ENCODE results near the gene CAPN7. TPM values are rescaled to one million over a fixed set of nuclear protein-coding genes. Genes with fewer than 3 reads are reported as not detected.

CAPN7 gene
- total and polyA plus RNA-seq, 9 donors = 21.1 to 28.5 (median 23.1) TPM

DNA sequence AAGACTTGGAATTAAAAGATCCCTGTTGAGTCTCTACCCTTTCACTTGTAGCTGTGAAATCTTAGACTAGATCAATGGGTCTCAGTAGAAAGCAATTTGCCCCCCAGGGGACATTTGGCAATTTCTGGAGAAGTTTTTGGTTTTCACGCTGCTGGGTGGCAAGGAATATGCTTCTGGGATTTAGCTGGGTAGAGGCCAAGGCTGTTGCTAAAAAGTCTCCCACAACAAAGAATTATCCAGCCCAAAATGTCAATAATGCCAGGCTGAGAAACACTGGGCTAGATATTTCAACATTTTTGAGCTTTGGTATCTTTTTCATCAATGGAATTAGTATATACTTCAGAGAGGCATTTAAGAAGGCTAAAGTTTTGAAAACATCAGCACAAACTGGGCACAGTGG, 8.7 kb downstream of the CAPN7 start:
- no peaks in the 10 kb centered on the region for H3K4me1 ChIP-seq (ENCODE audit: control insufficient read depth, insufficient read depth, low read length)
- no peak for DNase-seq
- peaks cover 47% of the 10 kb centered on the region for H3K36me3 ChIP-seq (ENCODE audit: control insufficient read depth, insufficient read depth, low read length)
- H3K9me3 ChIP-seq (replicated peaks; ENCODE audit: control insufficient read depth, low read depth, low read length) = no peaks in the 10 kb centered on the region
- WGBS (ENCODE audit: insufficient coverage) = no CpG with 5 or more reads among the region's 1 CpG
- no peaks in the 10 kb centered on the region for H3K27me3 ChIP-seq (ENCODE audit: control insufficient read depth, insufficient read depth, low read length)
- no peak overlapping the region for H3K27ac ChIP-seq (ENCODE audit: low read length)
- H3K4me3 ChIP-seq (ENCODE audit: low read length) = no peak overlapping the region

DNA sequence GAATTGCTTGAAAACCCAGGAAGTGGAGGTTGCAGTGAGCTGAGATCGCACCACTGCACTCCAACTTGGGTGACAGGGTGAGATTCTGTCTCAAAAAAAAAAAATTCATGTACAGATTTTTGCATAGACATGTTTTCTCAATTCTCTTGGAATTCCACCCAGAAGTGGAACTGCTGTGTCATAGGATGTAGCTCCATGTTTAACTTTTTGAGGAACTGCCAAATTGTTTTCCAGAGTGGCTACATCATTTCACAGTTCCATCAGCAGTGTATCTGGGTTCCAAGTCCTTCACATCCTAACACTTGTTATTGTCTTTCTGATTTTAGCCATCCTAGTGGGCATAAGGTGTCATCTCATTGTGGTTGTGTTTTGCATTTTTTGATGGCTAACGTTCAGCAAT, 9.9 kb downstream of the CAPN7 start:
- H3K36me3 ChIP-seq (ENCODE audit: control insufficient read depth, insufficient read depth, low read length) = peaks cover 42% of the 10 kb centered on the region
- H3K4me1 ChIP-seq (ENCODE audit: control insufficient read depth, insufficient read depth, low read length) = no peaks in the 10 kb centered on the region
- 100% methylated on average over 1 of the region's 2 CpGs for WGBS (ENCODE audit: insufficient coverage)
- H3K27ac ChIP-seq (ENCODE audit: low read length) = no peak overlapping the region
- H3K9me3 ChIP-seq (replicated peaks; ENCODE audit: control insufficient read depth, low read depth, low read length) = no peaks in the 10 kb centered on the region
- DNase-seq = no peak
- H3K4me3 ChIP-seq (ENCODE audit: low read length) = no peak overlapping the region
- no peaks in the 10 kb centered on the region for H3K27me3 ChIP-seq (ENCODE audit: control insufficient read depth, insufficient read depth, low read length)

DNA sequence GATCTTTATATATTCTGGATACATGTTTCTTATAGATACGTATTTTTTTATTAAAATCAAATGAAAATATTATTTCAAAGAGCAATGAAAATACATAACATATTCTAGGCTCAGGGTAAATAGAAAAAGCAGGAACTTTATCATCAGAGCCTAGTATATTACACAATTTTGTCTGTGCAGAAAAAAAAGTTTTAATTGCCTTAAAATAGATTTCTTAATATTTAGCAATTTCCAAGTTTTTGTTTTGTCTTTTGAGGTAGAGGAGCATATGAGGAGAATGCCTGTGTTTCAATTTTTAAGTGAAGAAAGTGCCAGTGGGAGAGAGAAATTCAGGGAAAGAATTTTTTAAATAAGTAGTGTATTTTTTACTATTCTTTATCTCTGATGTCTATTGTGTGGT, 10.5 kb downstream of the CAPN7 start:
- H3K27ac ChIP-seq (ENCODE audit: low read length) = no peak overlapping the region
- WGBS (ENCODE audit: insufficient coverage) = no CpG with 5 or more reads among the region's 1 CpG
- no peaks in the 10 kb centered on the region for H3K27me3 ChIP-seq (ENCODE audit: control insufficient read depth, insufficient read depth, low read length)
- H3K4me1 ChIP-seq (ENCODE audit: control insufficient read depth, insufficient read depth, low read length) = no peaks in the 10 kb centered on the region
- no peak for DNase-seq
- H3K4me3 ChIP-seq (ENCODE audit: low read length) = no peak overlapping the region
- H3K36me3 ChIP-seq (ENCODE audit: control insufficient read depth, insufficient read depth, low read length) = peaks cover 43% of the 10 kb centered on the region
- H3K9me3 ChIP-seq (replicated peaks; ENCODE audit: control insufficient read depth, low read depth, low read length) = no peaks in the 10 kb centered on the region

DNA sequence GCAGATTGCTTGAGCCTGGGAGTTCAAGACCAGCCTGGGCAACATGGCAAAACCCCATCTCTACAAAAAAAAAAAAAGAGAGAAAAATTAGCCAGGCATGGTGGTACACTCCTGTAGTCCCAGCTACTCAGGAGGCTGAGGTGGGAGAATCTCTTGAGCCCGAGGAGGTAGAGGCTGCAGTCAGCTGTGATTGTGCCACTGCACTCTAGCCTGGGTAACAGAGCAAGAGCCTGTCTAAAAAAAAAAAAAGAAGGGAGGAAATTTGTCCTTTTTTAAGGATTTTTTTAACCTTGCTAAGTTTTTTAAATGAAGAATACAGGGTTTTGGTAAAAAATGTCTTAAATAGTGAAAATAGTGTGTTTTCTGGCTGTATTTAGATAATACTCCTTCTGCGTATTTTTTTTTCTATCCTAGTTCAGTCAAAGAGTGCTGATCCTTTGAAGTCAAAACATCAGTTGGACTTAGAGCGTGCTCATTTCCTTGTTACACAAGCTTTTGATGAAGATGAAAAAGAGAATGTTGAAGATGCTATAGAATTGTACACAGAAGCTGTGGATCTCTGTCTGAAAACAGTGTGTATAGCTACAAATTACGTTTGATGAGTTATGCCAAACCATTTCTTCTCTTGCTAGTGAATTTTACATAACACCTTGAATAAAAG, 11.1 kb downstream of the CAPN7 start:
- H3K9me3 ChIP-seq (replicated peaks; ENCODE audit: control insufficient read depth, low read depth, low read length) = no peaks in the 10 kb centered on the region
- H3K27ac ChIP-seq (ENCODE audit: low read length) = no peak overlapping the region
- H3K4me1 ChIP-seq (ENCODE audit: control insufficient read depth, insufficient read depth, low read length) = no peaks in the 10 kb centered on the region
- 86% methylated on average over 1 of the region's 4 CpGs for WGBS (ENCODE audit: insufficient coverage)
- H3K4me3 ChIP-seq (ENCODE audit: low read length) = no peak overlapping the region
- DNase-seq = no peak
- no peaks in the 10 kb centered on the region for H3K27me3 ChIP-seq (ENCODE audit: control insufficient read depth, insufficient read depth, low read length)
- H3K36me3 ChIP-seq (ENCODE audit: control insufficient read depth, insufficient read depth, low read length) = peaks cover 49% of the 10 kb centered on the region

DNA sequence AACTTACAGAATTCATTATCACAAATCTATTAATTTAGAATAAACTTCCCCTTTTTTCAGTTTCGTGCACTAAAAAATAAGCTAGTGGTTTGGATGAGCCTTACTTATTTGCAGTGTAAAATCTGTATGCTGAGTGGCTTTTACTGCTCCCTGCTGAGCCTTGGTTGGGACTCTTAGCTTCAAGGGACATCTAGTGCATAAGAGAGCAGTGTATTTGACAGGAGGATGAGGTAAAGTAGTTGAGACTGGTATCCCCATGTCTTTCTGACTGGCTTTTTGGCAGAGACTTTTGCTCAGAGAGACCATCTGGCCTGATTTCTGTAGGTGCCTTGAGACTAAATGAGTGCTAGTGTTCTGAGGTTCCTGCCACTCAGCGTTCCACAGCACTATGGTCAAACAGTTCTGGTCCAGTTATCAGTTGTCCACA, 11.8 kb downstream of the CAPN7 start:
- Histone ChIP-seq H3K27ac (ENCODE audit: low read length) (no peak overlapping the region), H3K9me3 (replicated peaks; ENCODE audit: control insufficient read depth, low read depth, low read length) (no peaks in the 10 kb centered on the region), H3K27me3 (ENCODE audit: control insufficient read depth, insufficient read depth, low read length) (no peaks in the 10 kb centered on the region), H3K4me1 (ENCODE audit: control insufficient read depth, insufficient read depth, low read length) (no peaks in the 10 kb centered on the region), H3K36me3 (ENCODE audit: control insufficient read depth, insufficient read depth, low read length) (peaks cover 53% of the 10 kb centered on the region), H3K4me3 (ENCODE audit: low read length) (no peak overlapping the region)
- no CpG with 5 or more reads among the region's 2 CpGs for WGBS (ENCODE audit: insufficient coverage)
- DNase-seq = no peak

DNA sequence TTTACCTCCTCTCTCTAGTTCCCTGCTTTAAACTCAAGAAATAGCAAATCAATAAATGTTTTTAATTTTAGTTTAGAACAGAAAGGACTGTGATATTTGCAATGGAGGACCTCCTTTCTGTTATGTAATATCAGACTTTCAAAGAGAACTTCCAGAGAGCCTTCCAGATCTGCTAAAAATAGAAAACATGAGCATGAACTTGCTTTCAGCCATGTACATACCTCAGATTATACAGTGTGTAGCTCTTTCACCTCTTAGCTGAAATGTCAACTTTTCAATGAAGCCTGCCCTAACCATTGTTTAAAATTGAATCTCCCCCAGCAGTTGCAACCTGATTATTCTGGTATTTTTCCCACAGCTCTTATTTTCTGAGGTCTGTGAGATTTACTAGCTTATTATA, 12.6 kb downstream of the CAPN7 start:
- H3K4me3 ChIP-seq (ENCODE audit: low read length) = no peak overlapping the region
- H3K27ac ChIP-seq (ENCODE audit: low read length) = no peak overlapping the region
- H3K36me3 ChIP-seq (ENCODE audit: control insufficient read depth, insufficient read depth, low read length) = peaks cover 52% of the 10 kb centered on the region
- H3K27me3 ChIP-seq (ENCODE audit: control insufficient read depth, insufficient read depth, low read length) = no peaks in the 10 kb centered on the region
- H3K4me1 ChIP-seq (ENCODE audit: control insufficient read depth, insufficient read depth, low read length) = no peaks in the 10 kb centered on the region
- no peak for DNase-seq
- H3K9me3 ChIP-seq (replicated peaks; ENCODE audit: control insufficient read depth, low read depth, low read length) = no peaks in the 10 kb centered on the region

DNA sequence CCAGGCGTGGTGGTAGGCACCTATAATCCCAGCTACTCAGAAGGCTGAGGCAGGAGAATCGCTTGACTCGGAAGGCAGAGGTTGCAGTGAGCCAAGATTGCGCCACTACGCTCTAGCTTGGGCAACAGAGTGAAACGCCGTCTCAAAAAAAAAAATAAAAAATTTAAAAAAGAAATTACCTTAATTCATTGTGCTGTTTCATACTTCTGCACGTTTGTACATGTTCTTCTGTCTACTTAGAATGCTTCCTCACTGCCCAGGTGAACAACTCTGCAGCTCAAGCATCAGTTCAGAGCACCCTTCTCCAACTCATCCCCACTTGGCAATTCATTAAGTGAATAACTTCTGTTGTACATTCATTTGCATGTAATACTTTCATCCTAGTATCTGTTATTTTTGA, 14.0 kb downstream of the CAPN7 start:
- no peaks in the 10 kb centered on the region for H3K9me3 ChIP-seq (replicated peaks; ENCODE audit: control insufficient read depth, low read depth, low read length)
- H3K27ac ChIP-seq (ENCODE audit: low read length) = no peak overlapping the region
- no peaks in the 10 kb centered on the region for H3K27me3 ChIP-seq (ENCODE audit: control insufficient read depth, insufficient read depth, low read length)
- H3K4me1 ChIP-seq (ENCODE audit: control insufficient read depth, insufficient read depth, low read length) = no peaks in the 10 kb centered on the region
- WGBS (ENCODE audit: insufficient coverage) = 94% methylated on average over 4 of the region's 8 CpGs
- DNase-seq = no peak
- H3K4me3 ChIP-seq (ENCODE audit: low read length) = no peak overlapping the region
- peaks cover 48% of the 10 kb centered on the region for H3K36me3 ChIP-seq (ENCODE audit: control insufficient read depth, insufficient read depth, low read length)

DNA sequence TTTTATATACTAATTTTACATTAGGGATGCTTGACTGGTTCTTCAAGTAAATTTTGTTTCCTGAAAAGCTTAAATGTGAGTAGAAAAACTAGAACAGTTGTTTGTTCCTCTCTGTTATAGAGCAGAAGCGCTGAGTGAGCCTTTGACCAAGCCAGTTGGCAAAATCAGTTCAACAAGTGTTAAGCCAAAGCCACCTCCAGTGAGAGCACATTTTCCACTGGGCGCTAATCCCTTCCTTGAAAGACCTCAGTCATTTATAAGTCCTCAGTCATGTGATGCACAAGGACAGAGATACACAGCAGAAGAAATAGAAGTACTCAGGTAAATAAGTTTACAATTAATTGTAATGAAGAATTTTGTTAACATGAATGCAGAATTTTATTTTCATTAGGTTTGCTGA, 14.6 kb downstream of the CAPN7 start:
- peaks cover 44% of the 10 kb centered on the region for H3K36me3 ChIP-seq (ENCODE audit: control insufficient read depth, insufficient read depth, low read length)
- no peaks in the 10 kb centered on the region for H3K9me3 ChIP-seq (replicated peaks; ENCODE audit: control insufficient read depth, low read depth, low read length)
- 100% methylated on average over 1 of the region's 2 CpGs for WGBS (ENCODE audit: insufficient coverage)
- no peak overlapping the region for H3K27ac ChIP-seq (ENCODE audit: low read length)
- H3K27me3 ChIP-seq (ENCODE audit: control insufficient read depth, insufficient read depth, low read length) = no peaks in the 10 kb centered on the region
- peak; percentile 20 for DNase-seq
- no peak overlapping the region for H3K4me3 ChIP-seq (ENCODE audit: low read length)
- H3K4me1 ChIP-seq (ENCODE audit: control insufficient read depth, insufficient read depth, low read length) = no peaks in the 10 kb centered on the region

DNA sequence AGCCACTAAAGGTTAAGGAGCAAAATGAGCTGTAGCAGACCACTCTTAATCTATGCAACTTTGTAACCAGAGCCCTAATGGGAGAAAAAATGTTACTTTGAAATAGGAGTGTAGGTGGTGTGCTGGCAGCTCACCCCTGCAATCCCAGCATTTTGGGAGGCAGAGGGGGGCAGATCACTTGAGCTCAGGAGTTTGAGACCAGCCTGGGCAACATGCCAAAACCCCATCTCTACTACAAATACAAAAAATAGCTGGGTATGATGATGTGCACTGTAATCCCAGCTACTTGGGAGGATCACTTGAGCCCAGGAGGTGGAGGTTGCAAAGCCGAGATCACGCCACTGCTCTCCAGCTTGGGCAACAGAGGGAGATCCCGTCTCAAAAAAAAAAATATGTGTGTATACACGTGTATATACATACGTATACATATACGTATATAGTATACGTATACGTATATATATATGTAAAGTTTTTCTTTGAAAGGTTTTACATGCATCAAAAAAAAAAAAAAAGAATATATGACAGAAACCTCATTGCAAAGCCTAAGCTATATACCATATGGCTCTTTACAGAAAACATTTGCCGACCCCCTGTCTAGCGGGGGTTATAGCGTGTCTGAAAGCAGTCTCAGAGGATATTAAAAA, 15.7 kb downstream of the CAPN7 start:
- Histone ChIP-seq H3K9me3 (replicated peaks; ENCODE audit: control insufficient read depth, low read depth, low read length) (no peaks in the 10 kb centered on the region), H3K4me3 (ENCODE audit: low read length) (no peak overlapping the region), H3K27me3 (ENCODE audit: control insufficient read depth, insufficient read depth, low read length) (no peaks in the 10 kb centered on the region), H3K27ac (ENCODE audit: low read length) (no peak overlapping the region), H3K36me3 (ENCODE audit: control insufficient read depth, insufficient read depth, low read length) (peaks cover 39% of the 10 kb centered on the region), H3K4me1 (ENCODE audit: control insufficient read depth, insufficient read depth, low read length) (no peaks in the 10 kb centered on the region)
- no peak for DNase-seq
- WGBS (ENCODE audit: insufficient coverage) = 51% methylated on average over 3 of the region's 11 CpGs

DNA sequence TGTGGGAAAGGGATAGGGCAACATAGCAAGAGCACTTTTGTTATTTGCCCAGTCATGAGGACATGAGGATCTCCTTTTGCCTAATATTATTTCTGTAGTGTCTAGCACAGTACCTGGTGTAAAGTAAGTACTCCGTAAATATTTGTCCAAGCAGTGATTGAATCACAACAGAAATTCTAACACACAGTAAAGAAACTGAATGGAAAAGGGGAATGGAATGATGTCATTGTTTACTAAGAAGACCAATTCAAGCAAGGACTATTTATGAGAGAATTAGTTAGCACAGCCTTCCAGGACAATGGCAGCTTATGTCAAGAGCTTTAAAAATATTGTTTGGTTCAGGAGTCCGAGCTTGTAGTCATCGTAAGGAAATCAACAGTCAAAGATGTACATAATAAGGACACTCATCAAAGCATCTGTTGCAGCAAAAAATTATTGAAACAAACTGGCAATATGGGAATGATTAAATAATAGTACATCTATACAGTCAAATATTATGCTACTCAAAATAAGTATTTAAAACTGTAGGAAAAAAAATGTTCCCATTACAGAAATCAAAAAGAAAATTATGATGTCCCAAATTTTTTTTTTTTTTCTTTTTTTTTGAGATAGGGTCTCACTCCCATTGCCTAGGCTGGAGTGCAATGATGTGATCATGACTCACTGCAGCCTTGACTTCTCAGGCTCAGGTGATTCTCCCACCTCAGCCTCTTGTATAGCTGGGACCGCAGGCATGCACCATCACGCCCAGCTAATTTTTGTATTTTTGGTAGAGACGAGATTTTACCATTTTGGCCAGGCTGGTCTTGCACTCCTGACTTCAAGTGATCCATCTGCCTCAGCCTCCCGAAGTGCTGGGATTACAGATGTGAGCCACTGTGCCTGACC, 17.9 kb downstream of the CAPN7 start:
- WGBS (ENCODE audit: insufficient coverage) = no CpG with 5 or more reads among the region's 7 CpGs
- DNase-seq = no peak
- Histone ChIP-seq H3K27ac (ENCODE audit: low read length) (no peak overlapping the region), H3K9me3 (replicated peaks; ENCODE audit: control insufficient read depth, low read depth, low read length) (no peaks in the 10 kb centered on the region), H3K36me3 (ENCODE audit: control insufficient read depth, insufficient read depth, low read length) (peaks cover 31% of the 10 kb centered on the region), H3K4me1 (ENCODE audit: control insufficient read depth, insufficient read depth, low read length) (no peaks in the 10 kb centered on the region), H3K27me3 (ENCODE audit: control insufficient read depth, insufficient read depth, low read length) (no peaks in the 10 kb centered on the region), H3K4me3 (ENCODE audit: low read length) (no peak overlapping the region)

All from muscle of leg (tissue), 11 donors.